NCI-H82 treated with DMSO at 0.1 percent for 48 hours (cell line): Measurements from ENCODE around the gene SAMD4A.

Experiments
- DNase-seq: peaks from one replicate; lab custom pipeline; 2025; ENCODE audit not compliant: unreplicated experiment; lab: John Stamatoyannopoulos, UW

SAMD4A gene

GRCh38 chr14:54776361-54777001 lies 209.6 kb downstream of the SAMD4A start:
- DNase-seq, result no peak

GRCh38 chr14:54777395-54777794 lies 210.5 kb downstream of the SAMD4A start:
- no peak for DNase-seq

- DNase-seq, result no peak
Observed at GRCh38 chr14:54778618-54779345, 211.9 kb downstream of the SAMD4A start.

- no peak for DNase-seq
Observed at GRCh38 chr14:54781080-54781479, 214.2 kb downstream of the SAMD4A start.

GRCh38 chr14:54781961-54782750 lies 215.2 kb downstream of the SAMD4A start:
- no peak for DNase-seq

GRCh38 chr14:54782751-54783659 lies 216.1 kb downstream of the SAMD4A start:
- no peak for DNase-seq

GRCh38 chr14:54783660-54784015 lies 216.7 kb downstream of the SAMD4A start:
- DNase-seq, result no peak

- no peak for DNase-seq
Observed at GRCh38 chr14:54784060-54784459, 217.1 kb downstream of the SAMD4A start.

- no peak for DNase-seq
Observed at GRCh38 chr14:54784657-54785056, 217.7 kb downstream of the SAMD4A start.

GRCh38 chr14:54785136-54785777 lies 218.3 kb downstream of the SAMD4A start:
- no peak for DNase-seq

GRCh38 chr14:54785778-54786770 lies 219.1 kb downstream of the SAMD4A start:
- no peak for DNase-seq

- DNase-seq, result no peak
Observed at GRCh38 chr14:54786838-54787237, 219.9 kb downstream of the SAMD4A start.

GRCh38 chr14:54787261-54787660 lies 220.3 kb downstream of the SAMD4A start:
- no peak for DNase-seq

- DNase-seq, result no peak
Observed at GRCh38 chr14:54788701-54789100, 221.8 kb downstream of the SAMD4A start.

- no peak for DNase-seq
Observed at GRCh38 chr14:54789166-54789565, 222.2 kb downstream of the SAMD4A start.

GRCh38 chr14:54789781-54790480 lies 223.0 kb downstream of the SAMD4A start:
- no peak for DNase-seq

- DNase-seq, result no peak
Observed at GRCh38 chr14:54791001-54791400, 224.1 kb downstream of the SAMD4A start.

- DNase-seq, result no peak
Observed at GRCh38 chr14:54792288-54792687, 225.4 kb downstream of the SAMD4A start.

GRCh38 chr14:54794159-54794558 lies 227.2 kb downstream of the SAMD4A start:
- no peak for DNase-seq
